Measurements from ENCODE around the gene TES. TPM values are rescaled to one million over a fixed set of nuclear protein-coding genes. Genes with fewer than 3 reads are reported as not detected.

The TES gene
- total and polyA plus RNA-seq, 9 of the 15 experiments (the other 6 are each of a cell fraction or from before 2014, with no cell fraction given) = 20.7 to 61.6 (median 53.8) TPM

GRCh38 chr7:116172353-116172752 lies 38.0 kb upstream of the TES start (continued):
- TF ChIP-seq RERE (CRISPR knock-in tag; IDR thresholded peaks at IDR 0.05; ENCODE audit: borderline replicate concordance) (no peak), ZNF316 (IDR thresholded peaks at IDR 0.05) (no peak), ZNF133 (CRISPR knock-in tag; IDR thresholded peaks at IDR 0.05) (no peak), ZBTB5 (IDR thresholded peaks at IDR 0.05) (no peak), STAT6 (CRISPR knock-in tag; IDR thresholded peaks at IDR 0.05) (no peak), HOMEZ (CRISPR knock-in tag; IDR thresholded peaks at IDR 0.05) (no peak), TRIM24 (IDR thresholded peaks at IDR 0.05) (no peak), ZMIZ1 (IDR thresholded peaks at IDR 0.05; ENCODE audit: low read depth in 2 of 2, low read length in 2 of 2) (no peak), RB1 (IDR thresholded peaks at IDR 0.05; ENCODE audit: low read depth) (no peak), SMARCC2 (IDR thresholded peaks at IDR 0.05; ENCODE audit: low read depth) (no peak), TARDBP (IDR thresholded peaks at IDR 0.05) (no peak), ZKSCAN8 (CRISPR knock-in tag; IDR thresholded peaks at IDR 0.05) (no peak)

Measured in K562 (cell line).